Common myeloid progenitor, CD34-positive (primary cell): Measurements from ENCODE around the gene PGAM2.

Source experiments
- CTCF ChIA-PET: fragments of 350-600 bp; sonication (Branson Sonifier 250); formaldehyde crosslinking; loops from one replicate; lab custom pipeline; 2021; ENCODE audit warnings: antibody characterized with exemption; lab: Charles Lee
- POLR2A ChIA-PET: fragments of 350-600 bp; sonication (Branson Sonifier 250); formaldehyde crosslinking; loops from one replicate; lab custom pipeline; 2021; ENCODE audit warnings: antibody characterized with exemption; lab: Charles Lee
- DNase-seq, 3 donors: peaks; one replicate each; pipeline versions ENCODE4 v3.0.0 to v3.0.0-alpha.2; 2013
- H3K27ac ChIP-seq, 2 experiments: 1 replicate in 1 of 2; 2 replicates in 1 of 2; pipeline ENCODE4 v1.7.0; 2013; ENCODE audit warnings: inconsistent platforms in 2 of 2, low read length in 2 of 2, mild to moderate bottlenecking in 2 of 2, low read depth in 1 of 2, moderate library complexity in 1 of 2; ENCODE audit not compliant: severe bottlenecking in 2 of 2, insufficient read depth in 1 of 2, poor library complexity in 1 of 2
- H3K27me3 ChIP-seq, 5 experiments: replicated peaks in 2 of 5; 1 replicate in 3 of 5; 2 replicates in 2 of 5; pipeline versions ENCODE4 v1.6.1 to v1.7.0; 2013; ENCODE audit warnings: low read length in 4 of 5, mild to moderate bottlenecking in 2 of 5, moderate library complexity in 2 of 5, inconsistent platforms in 1 of 5; ENCODE audit not compliant: insufficient read depth in 5 of 5, control insufficient read depth in 4 of 5
- H3K36me3 ChIP-seq, 4 experiments: 1 replicate in 2 of 4; 2 replicates in 2 of 4; pipeline versions ENCODE4 v1.6.1 to v1.7.0; 2013; ENCODE audit warnings: low read length in 3 of 4, control low read depth in 1 of 4, mild to moderate bottlenecking in 1 of 4; ENCODE audit not compliant: control insufficient read depth in 4 of 4, insufficient read depth in 4 of 4
- H3K4me1 ChIP-seq, 4 experiments: 1 replicate in 3 of 4; 2 replicates in 1 of 4; pipeline versions ENCODE4 v1.6.1 to v1.7.1; 2013; ENCODE audit warnings: low read length in 3 of 4, mild to moderate bottlenecking in 3 of 4, control low read depth in 1 of 4, inconsistent platforms in 1 of 4, moderate library complexity in 1 of 4; ENCODE audit not compliant: control insufficient read depth in 4 of 4, insufficient read depth in 4 of 4; ENCODE audit errors: control extremely low read depth in 1 of 4
- H3K4me3 ChIP-seq, 7 experiments: 1 replicate in 4 of 7; 2 replicates in 3 of 7; pipeline versions ENCODE4 v1.5.1 to v1.7.0; 2013; ENCODE audit warnings: mild to moderate bottlenecking in 7 of 7, low read length in 6 of 7, moderate library complexity in 6 of 7, inconsistent platforms in 2 of 7, low read depth in 2 of 7, control low read depth in 1 of 7; ENCODE audit not compliant: insufficient read depth in 4 of 7, control insufficient read depth in 1 of 7; ENCODE audit errors: extremely low read depth in 1 of 7
- H3K9me3 ChIP-seq, 5 experiments: 1 replicate in 4 of 5; 2 replicates in 1 of 5; pipeline versions ENCODE4 v1.6.1 to v1.7.1; 2013; ENCODE audit warnings: low read length in 4 of 5, mild to moderate bottlenecking in 2 of 5, inconsistent platforms in 1 of 5, low read depth in 1 of 5, moderate library complexity in 1 of 5; ENCODE audit not compliant: control insufficient read depth in 4 of 5, insufficient read depth in 2 of 5; ENCODE audit errors: control extremely low read depth in 1 of 5
- WGBS: methylation state at CpG from one replicate; pipeline ENCODE4 v1.1.5; 2013; ENCODE audit not compliant: insufficient coverage; 5-methylcytosine and 5-hydroxymethylcytosine counted together

Gene PGAM2

GRCh38 chr7:44060948-44061644, 4.3 kb downstream of the PGAM2 start:
- Histone ChIP-seq H3K9me3 (no peaks in the 10 kb centered on the region), H3K4me3 (no peak overlapping the region), H3K27me3 (peaks cover 0 to 13% (median 8%) of the 10 kb centered on the region in 5 experiments), H3K4me1 (peaks cover 0 to 11% (median 6%) of the 10 kb centered on the region in 4 experiments), H3K36me3 (peaks cover 11 to 66% (median 60%) of the 10 kb centered on the region in 4 experiments), H3K27ac (no peak overlapping the region)
- ChIA-PET POLR2A (no interaction called here), CTCF (interaction anchor here (0.8 to 2.4 kb wide), 3 partner anchors 10 to 14 kb away, joined by 3 to 11 read pairs (median 5); no protein-coding TSS in a partner anchor)
- DNase-seq = no peak
- WGBS = 89% methylated on average over 7 of the region's 8 CpGs

GRCh38 chr7:44060091-44060947, 5.0 kb downstream of the PGAM2 start:
- Histone ChIP-seq H3K36me3 (peaks cover 14 to 73% (median 63%) of the 10 kb centered on the region in 4 experiments), H3K4me1 (peaks cover 0 to 3% (median 1%) of the 10 kb centered on the region in 4 experiments), H3K27me3 (peaks cover 0 to 10% (median 3%) of the 10 kb centered on the region in 5 experiments), H3K4me3 (no peak overlapping the region), H3K27ac (no peak overlapping the region), H3K9me3 (no peaks in the 10 kb centered on the region)
- DNase-seq = no peak
- POLR2A ChIA-PET = no interaction called here
- CTCF ChIA-PET = interaction anchor here (2.3 to 2.4 kb wide), 2 partner anchors 12 to 13 kb away, joined by 5 to 11 read pairs; no protein-coding TSS in a partner anchor
- WGBS = 94% methylated on average over 20 of the region's 21 CpGs

- Histone ChIP-seq H3K4me1 (no peaks in the 10 kb centered on the region), H3K4me3 (no peak overlapping the region), H3K36me3 (peaks cover 14 to 80% (median 67%) of the 10 kb centered on the region in 4 experiments), H3K9me3 (no peaks in the 10 kb centered on the region), H3K27ac (no peak overlapping the region), H3K27me3 (peaks cover 0 to 1% (median 0%) of the 10 kb centered on the region in 5 experiments)
- ChIA-PET POLR2A (no interaction called here), CTCF (no interaction called here)
- 93% methylated on average over 8 of the region's 14 CpGs for WGBS
- peak in 1 of 3 donors; percentile 11 for DNase-seq
These were observed 5.9 kb downstream of the PGAM2 start for GRCh38 chr7:44059219-44060090.

- Histone ChIP-seq H3K27me3 (no peaks in the 10 kb centered on the region), H3K4me3 (no peak overlapping the region), H3K36me3 (peaks cover 14 to 85% (median 69%) of the 10 kb centered on the region in 4 experiments), H3K4me1 (no peaks in the 10 kb centered on the region), H3K27ac (no peak overlapping the region), H3K9me3 (no peaks in the 10 kb centered on the region)
- ChIA-PET CTCF (no interaction called here), POLR2A (no interaction called here)
- 98% methylated on average over 6 of the region's 7 CpGs for WGBS
- no peak for DNase-seq
These were observed 6.6 kb downstream of the PGAM2 start for GRCh38 chr7:44058759-44059218.

GRCh38 chr7:44057849-44058758, 7.3 kb downstream of the PGAM2 start:
- DNase-seq = no peak
- Histone ChIP-seq H3K4me3 (no peak overlapping the region), H3K27me3 (no peaks in the 10 kb centered on the region), H3K9me3 (no peaks in the 10 kb centered on the region), H3K27ac (no peak overlapping the region), H3K36me3 (peaks cover 14 to 90% (median 72%) of the 10 kb centered on the region in 4 experiments), H3K4me1 (no peaks in the 10 kb centered on the region)
- ChIA-PET POLR2A (no interaction called here), CTCF (no interaction called here)
- 94% methylated on average over 24 of the region's 30 CpGs for WGBS
